HepG2 (cell line): Measurements from ENCODE around the gene IL1RAPL2.

Experiments
- CBX2 ChIP-seq, 2 experiments: fragments of 200-600 bp in 1 of 2; sonication (generic); formaldehyde crosslinking in 1 of 2; IDR thresholded peaks; 2 replicates each; pipeline versions ENCODE4 v1.7.0 to v1.8.1; 2018 to 2022; ENCODE audit warnings: low read depth in 2 of 2, low read length in 1 of 2, mild to moderate bottlenecking in 1 of 2, missing genetic modification reagents in 1 of 2
- ELK4 ChIP-seq: sonication (generic); formaldehyde crosslinking; IDR thresholded peaks from 2 replicates; pipeline ENCODE4 v1.9.0; 2021; ENCODE audit warnings: missing genetic modification reagents, borderline replicate concordance
- ESRRA ChIP-seq: sonication (generic); formaldehyde crosslinking; IDR thresholded peaks from 2 replicates; pipeline ENCODE4 v1.5.1; 2020; ENCODE audit warnings: mild to moderate bottlenecking, low read depth, missing genetic modification reagents
- FOXK1 ChIP-seq: sonication (generic); formaldehyde crosslinking; IDR thresholded peaks from 2 replicates; pipeline ENCODE4 v1.4.0; 2020; ENCODE audit warnings: low read depth, missing genetic modification reagents, borderline replicate concordance
- HDAC6 ChIP-seq: fragments of 200-600 bp; sonication (generic); IDR thresholded peaks from 2 replicates; pipeline ENCODE4 v1.7.0; 2017; ENCODE audit warnings: mild to moderate bottlenecking, antibody characterized with exemption, low read length, low read depth
- JUN ChIP-seq: sonication (generic); formaldehyde crosslinking; IDR thresholded peaks from 2 replicates; pipeline ENCODE4 v1.4.0; 2020; ENCODE audit warnings: mild to moderate bottlenecking, missing genetic modification reagents
- NR3C1 ChIP-seq: sonication (generic); formaldehyde crosslinking; IDR thresholded peaks from 2 replicates; pipeline ENCODE4 v1.4.0; 2020; ENCODE audit warnings: missing genetic modification reagents
- POLR2AphosphoS5 ChIP-seq: IDR thresholded peaks from 2 replicates; pipeline ENCODE4 v1.6.1; 2012; ENCODE audit warnings: low read depth, low read length
- ZFP41 ChIP-seq: sonication (generic); formaldehyde crosslinking; IDR thresholded peaks from 2 replicates; pipeline ENCODE4 v1.4.0; 2020; ENCODE audit warnings: mild to moderate bottlenecking, missing genetic modification reagents, borderline replicate concordance
- ZNF883 ChIP-seq: sonication (generic); formaldehyde crosslinking; IDR thresholded peaks from 2 replicates; pipeline ENCODE4 v1.5.1; 2020; ENCODE audit warnings: mild to moderate bottlenecking, missing genetic modification reagents; ENCODE audit errors: not compliant biosample characterization
- TF ChIP-seq, protein P1 (sequence below): sonication (generic); formaldehyde crosslinking; IDR thresholded peaks from 2 replicates; pipeline ENCODE4 v1.4.0; 2020; ENCODE audit warnings: missing genetic modification reagents, mild to moderate bottlenecking, borderline replicate concordance
- TF ChIP-seq, protein P2 (sequence below): IDR thresholded peaks from 2 replicates; pipeline ENCODE4 v1.6.1; 2016; ENCODE audit warnings: control low read depth

DNA sequence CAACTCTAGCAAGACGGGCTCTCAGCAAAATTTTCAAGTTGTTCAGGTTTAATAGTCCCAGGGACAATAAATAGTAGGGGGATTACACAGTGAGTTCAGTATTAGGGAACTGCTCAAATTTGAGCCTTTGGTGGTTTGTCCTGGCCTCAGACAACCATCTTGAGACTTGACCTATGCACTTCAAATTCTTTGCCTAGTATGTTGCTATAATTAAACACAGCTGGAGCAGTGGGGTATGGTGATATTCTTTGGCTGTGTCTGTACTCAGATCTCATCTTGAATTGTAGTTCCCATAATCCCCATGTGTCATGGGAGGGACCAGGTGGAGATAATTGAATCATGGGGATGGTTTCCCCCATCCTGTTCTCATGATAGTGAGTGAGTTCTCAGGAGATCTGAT, 697.8 kb downstream of the IL1RAPL2 start:
- TF ChIP-seq NR3C1 (CRISPR knock-in tag) (no peak), FOXK1 (CRISPR knock-in tag) (no peak), JUN (CRISPR knock-in tag) (no peak), POLR2AphosphoS5 (no peak), ELK4 (no peak), CBX2 (IDR thresholded peaks at IDR 0.05; ENCODE audit: low read depth, low read length) (no peak), CBX2 (CRISPR knock-in tag; IDR thresholded peaks at IDR 0.05; ENCODE audit: low read depth) (no peak), ZFP41 (CRISPR knock-in tag) (no peak), ESRRA (CRISPR knock-in tag) (no peak), HDAC6 (no peak), ZNF883 (CRISPR knock-in tag) (no peak)
- TF ChIP-seq, protein P1, sequence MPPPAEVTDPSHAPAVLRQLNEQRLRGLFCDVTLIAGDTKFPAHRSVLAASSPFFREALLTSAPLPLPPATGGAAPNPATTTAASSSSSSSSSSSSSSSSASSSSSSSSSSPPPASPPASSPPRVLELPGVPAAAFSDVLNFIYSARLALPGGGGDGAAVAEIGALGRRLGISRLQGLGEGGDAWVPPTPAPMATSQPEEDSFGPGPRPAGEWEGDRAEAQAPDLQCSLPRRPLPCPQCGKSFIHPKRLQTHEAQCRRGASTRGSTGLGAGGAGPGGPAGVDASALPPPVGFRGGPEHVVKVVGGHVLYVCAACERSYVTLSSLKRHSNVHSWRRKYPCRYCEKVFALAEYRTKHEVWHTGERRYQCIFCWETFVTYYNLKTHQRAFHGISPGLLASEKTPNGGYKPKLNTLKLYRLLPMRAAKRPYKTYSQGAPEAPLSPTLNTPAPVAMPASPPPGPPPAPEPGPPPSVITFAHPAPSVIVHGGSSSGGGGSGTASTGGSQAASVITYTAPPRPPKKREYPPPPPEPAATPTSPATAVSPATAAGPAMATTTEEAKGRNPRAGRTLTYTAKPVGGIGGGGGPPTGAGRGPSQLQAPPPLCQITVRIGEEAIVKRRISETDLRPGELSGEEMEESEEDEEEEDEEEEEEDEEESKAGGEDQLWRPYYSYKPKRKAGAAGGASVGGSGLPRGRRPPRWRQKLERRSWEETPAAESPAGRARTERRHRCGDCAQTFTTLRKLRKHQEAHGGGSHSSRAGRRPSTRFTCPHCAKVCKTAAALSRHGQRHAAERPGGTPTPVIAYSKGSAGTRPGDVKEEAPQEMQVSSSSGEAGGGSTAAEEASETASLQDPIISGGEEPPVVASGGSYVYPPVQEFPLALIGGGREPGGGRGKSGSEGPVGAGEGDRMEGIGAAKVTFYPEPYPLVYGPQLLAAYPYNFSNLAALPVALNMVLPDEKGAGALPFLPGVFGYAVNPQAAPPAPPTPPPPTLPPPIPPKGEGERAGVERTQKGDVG (CRISPR knock-in tag) = no peak
- TF ChIP-seq, protein P2, sequence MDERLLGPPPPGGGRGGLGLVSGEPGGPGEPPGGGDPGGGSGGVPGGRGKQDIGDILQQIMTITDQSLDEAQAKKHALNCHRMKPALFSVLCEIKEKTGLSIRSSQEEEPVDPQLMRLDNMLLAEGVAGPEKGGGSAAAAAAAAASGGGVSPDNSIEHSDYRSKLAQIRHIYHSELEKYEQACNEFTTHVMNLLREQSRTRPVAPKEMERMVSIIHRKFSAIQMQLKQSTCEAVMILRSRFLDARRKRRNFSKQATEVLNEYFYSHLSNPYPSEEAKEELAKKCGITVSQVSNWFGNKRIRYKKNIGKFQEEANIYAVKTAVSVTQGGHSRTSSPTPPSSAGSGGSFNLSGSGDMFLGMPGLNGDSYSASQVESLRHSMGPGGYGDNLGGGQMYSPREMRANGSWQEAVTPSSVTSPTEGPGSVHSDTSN = no peak
